ENCODE measurements around the gene ZBTB46.

DNA sequence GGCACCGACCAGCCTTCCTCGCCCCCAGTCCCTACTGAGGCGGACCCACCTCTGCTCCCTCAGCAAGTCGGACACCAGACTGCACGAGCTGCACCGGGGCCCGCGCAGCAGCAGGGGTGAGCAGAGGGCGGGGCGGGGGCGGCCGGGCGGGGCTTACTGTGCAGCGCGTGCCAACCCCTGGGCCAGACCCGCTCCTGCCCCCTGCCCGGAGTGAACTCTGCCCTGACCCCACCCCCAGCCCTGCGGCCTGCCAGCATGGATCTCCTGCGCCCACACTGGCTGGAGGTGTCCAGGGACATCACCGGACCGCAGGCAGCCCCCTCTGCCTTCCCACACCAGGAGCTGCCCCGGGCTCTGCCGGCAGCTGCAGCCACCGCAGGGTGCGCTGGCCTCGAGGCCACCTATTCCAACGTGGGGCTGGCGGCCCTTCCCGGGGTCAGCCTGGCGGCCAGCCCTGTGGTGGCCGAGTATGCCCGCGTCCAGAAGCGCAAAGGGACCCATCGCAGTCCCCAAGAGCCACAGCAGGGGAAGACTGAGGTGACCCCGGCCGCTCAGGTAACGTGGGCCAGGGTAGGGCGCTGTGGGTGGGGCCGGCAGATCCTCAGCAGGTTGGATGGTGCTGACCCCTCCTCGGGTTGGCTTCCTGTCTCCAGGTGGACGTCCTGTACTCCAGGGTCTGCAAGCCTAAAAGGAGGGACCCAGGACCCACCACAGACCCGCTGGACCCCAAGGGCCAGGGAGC lies 92.9 kb downstream of the ZBTB46 start:
- TF ChIP-seq POLR2AphosphoS5 (IDR thresholded peaks at IDR 0.05; ENCODE audit: insufficient read depth in 1 of 2, low read depth in 1 of 2) (no peak), POLR2A (IDR thresholded peaks at IDR 0.05) (no peak)

All from vagina (tissue), 2 donors.